ENCODE results near the gene ID2. TPM values are rescaled to one million over a fixed set of nuclear protein-coding genes. Genes with fewer than 3 reads are reported as not detected.
A peak's percentile ranks its signal among the peaks of the same experiment; 100 is the strongest.

ID2 gene
- total and polyA plus RNA-seq, 2 of the 13 experiments (the other 11 are each of a cell fraction or from before 2014, with no cell fraction given): 214 to 719 TPM

DNA sequence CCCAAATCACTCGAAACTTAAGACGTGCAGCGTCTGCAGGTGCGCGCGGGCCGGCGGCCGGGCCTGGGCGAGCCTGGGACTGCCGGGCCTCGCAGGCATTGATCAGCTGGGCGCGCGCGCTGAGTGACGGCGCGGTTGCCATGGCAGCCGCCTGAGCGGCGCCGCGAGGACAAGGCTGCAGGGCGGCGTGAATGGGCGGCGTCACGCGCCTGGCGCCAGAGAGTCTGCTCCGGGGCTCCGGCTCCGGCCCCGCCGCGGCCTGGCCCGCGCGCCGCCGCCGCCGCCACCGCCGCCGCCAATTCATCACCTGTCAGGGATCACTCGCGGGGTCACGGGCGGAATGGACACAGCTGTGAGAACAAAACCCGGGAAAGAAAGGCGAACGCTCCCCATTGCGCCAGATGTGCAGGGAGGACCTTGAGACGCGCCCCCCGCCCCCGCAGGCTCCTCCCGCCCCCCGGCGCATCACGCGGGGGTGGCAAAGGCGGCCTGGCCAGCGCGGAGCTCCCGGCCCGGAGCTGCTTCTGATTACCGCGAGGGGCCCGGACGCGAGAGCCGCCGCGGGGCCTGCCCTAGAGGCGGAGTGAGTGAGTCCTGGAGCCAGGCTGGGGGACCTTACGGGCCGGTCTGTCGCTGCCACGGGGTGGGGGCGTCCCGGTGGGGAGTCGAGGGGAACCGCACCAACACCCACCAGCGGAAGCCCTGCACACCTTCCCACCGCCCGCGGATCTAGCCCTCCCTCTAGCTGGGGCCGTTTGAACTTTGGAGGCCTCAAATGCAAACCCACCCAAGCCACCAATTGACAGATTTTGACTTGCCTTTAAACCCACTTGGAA lies 2.9 kb upstream of the ID2 start (continued):
- TF ChIP-seq JARID2 (CRISPR knock-in tag; IDR thresholded peaks at IDR 0.05; ENCODE audit: insufficient replicate concordance) (peak; percentile 25), ZNF235 (CRISPR knock-in tag; IDR thresholded peaks at IDR 0.05; ENCODE audit: borderline replicate concordance) (no peak), SIN3A (IDR thresholded peaks at IDR 0.05; ENCODE audit: borderline replicate concordance, low read depth, low read length) (peak; percentile 93), SOX5 (CRISPR knock-in tag; IDR thresholded peaks at IDR 0.05; ENCODE audit: borderline replicate concordance) (peak; percentile 51; the same call in 1 of the 2 replicates), MYNN (CRISPR knock-in tag; IDR thresholded peaks at IDR 0.05; ENCODE audit: low read depth) (no peak), ZEB1 (IDR thresholded peaks at IDR 0.05; ENCODE audit: insufficient replicate concordance, low read depth) (no peak), ZBTB26 (CRISPR knock-in tag; IDR thresholded peaks at IDR 0.05; ENCODE audit: borderline replicate concordance) (no peak), NR2F1 (CRISPR knock-in tag; IDR thresholded peaks at IDR 0.05) (peak; percentile 22 to 73; a peak in 3 of 4 replicates), KDM5B (CRISPR knock-in tag; IDR thresholded peaks at IDR 0.05; ENCODE audit: borderline replicate concordance) (peak; percentile 83; the same call in 1 of the 2 replicates), ZC3H13 (CRISPR knock-in tag; IDR thresholded peaks at IDR 0.05) (peak; percentile 75), KLF13 (CRISPR knock-in tag; IDR thresholded peaks at IDR 0.05) (0 out of 2 replicates have a peak, but pooled peaks have one; percentile 50), ZBTB2 (CRISPR knock-in tag; IDR thresholded peaks at IDR 0.05; ENCODE audit: low read depth) (peak; percentile 78)
- TF ChIP-seq, protein P1, sequence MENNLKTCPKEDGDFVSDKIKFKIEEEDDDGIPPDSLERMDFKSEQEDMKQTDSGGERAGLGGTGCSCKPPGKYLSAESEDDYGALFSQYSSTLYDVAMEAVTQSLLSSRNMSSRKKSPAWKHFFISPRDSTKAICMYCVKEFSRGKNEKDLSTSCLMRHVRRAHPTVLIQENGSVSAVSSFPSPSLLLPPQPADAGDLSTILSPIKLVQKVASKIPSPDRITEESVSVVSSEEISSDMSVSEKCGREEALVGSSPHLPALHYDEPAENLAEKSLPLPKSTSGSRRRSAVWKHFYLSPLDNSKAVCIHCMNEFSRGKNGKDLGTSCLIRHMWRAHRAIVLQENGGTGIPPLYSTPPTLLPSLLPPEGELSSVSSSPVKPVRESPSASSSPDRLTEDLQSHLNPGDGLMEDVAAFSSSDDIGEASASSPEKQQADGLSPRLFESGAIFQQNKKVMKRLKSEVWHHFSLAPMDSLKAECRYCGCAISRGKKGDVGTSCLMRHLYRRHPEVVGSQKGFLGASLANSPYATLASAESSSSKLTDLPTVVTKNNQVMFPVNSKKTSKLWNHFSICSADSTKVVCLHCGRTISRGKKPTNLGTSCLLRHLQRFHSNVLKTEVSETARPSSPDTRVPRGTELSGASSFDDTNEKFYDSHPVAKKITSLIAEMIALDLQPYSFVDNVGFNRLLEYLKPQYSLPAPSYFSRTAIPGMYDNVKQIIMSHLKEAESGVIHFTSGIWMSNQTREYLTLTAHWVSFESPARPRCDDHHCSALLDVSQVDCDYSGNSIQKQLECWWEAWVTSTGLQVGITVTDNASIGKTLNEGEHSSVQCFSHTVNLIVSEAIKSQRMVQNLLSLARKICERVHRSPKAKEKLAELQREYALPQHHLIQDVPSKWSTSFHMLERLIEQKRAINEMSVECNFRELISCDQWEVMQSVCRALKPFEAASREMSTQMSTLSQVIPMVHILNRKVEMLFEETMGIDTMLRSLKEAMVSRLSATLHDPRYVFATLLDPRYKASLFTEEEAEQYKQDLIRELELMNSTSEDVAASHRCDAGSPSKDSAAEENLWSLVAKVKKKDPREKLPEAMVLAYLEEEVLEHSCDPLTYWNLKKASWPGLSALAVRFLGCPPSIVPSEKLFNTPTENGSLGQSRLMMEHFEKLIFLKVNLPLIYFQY (CRISPR knock-in tag; IDR thresholded peaks at IDR 0.05; ENCODE audit: borderline replicate concordance): peak; percentile 84; the same call in 1 of the 2 replicates
- TF ChIP-seq, protein P2, sequence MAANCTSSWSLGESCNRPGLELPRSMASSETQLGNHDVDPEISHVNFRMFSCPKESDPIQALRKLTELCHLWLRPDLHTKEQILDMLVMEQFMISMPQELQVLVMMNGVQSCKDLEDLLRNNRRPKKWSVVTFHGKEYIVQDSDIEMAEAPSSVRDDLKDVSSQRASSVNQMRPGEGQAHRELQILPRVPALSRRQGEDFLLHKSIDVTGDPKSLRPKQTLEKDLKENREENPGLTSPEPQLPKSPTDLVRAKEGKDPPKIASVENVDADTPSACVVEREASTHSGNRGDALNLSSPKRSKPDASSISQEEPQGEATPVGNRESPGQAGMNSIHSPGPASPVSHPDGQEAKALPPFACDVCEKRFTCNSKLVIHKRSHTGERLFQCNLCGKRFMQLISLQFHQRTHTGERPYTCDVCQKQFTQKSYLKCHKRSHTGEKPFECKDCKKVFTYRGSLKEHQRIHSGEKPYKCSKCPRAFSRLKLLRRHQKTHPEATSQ (CRISPR knock-in tag; IDR thresholded peaks at IDR 0.05; ENCODE audit: borderline replicate concordance): no peak
- TF ChIP-seq, protein P3, sequence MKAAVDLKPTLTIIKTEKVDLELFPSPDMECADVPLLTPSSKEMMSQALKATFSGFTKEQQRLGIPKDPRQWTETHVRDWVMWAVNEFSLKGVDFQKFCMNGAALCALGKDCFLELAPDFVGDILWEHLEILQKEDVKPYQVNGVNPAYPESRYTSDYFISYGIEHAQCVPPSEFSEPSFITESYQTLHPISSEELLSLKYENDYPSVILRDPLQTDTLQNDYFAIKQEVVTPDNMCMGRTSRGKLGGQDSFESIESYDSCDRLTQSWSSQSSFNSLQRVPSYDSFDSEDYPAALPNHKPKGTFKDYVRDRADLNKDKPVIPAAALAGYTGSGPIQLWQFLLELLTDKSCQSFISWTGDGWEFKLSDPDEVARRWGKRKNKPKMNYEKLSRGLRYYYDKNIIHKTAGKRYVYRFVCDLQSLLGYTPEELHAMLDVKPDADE (CRISPR knock-in tag; IDR thresholded peaks at IDR 0.05): no peak; the same call in 1 of the 2 replicates

Data from HepG2 (cell line).